ENCODE results near the gene EVC2. TPM values are rescaled to one million over a fixed set of nuclear protein-coding genes. Genes with fewer than 3 reads are reported as not detected.

Gene EVC2
- total and polyA plus RNA-seq, 2 of the 4 experiments (the other 2 are of a cell fraction): 2.7 to 5.9 TPM

DNA sequence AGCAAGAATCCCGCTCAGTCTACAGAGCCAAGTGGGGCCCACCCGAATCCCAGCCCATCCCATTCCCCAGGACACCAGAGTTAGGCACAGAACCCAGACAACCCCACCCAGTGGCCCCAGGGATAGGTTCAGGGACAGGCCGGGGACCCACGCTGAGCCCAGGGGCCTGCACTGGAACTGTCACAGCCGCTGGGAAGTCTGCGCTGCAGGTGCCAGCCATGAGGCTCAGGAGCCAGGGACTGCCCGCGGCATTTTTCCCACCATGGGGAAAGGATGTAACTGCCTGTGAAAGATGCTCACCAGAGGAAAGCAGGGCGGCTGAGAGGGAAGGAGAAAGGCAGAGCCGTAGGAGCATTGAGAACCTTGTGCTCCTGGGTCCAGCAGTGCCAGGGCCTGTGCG, 12.0 kb downstream of the EVC2 start:
- H3K4me3 ChIP-seq (ENCODE audit: insufficient read depth, low read depth, low read length): no peak overlapping the region
- H3K4me1 ChIP-seq (ENCODE audit: control insufficient read depth, insufficient read depth, low read length): no peaks in the 10 kb centered on the region
- no peaks in the 10 kb centered on the region for H3K27me3 ChIP-seq (ENCODE audit: control insufficient read depth, insufficient read depth, low read length)
- ChIA-PET POLR2A (ENCODE audit: unreplicated experiment) (no interaction called here), CTCF (no interaction called here)
- no peak overlapping the region for H2BK120ac ChIP-seq (ENCODE audit: low read depth, low read length)
- peaks cover 4% of the 10 kb centered on the region; the same call in 1 of the 2 replicates for H4K20me1 ChIP-seq (ENCODE audit: insufficient read depth, low read length)
- no peak overlapping the region for H4K8ac ChIP-seq (ENCODE audit: low read depth in 2 of 2, low read length in 2 of 2)
- no peak overlapping the region for H3K9ac ChIP-seq (ENCODE audit: low read depth, low read length)
- no TSS peak for BruUV-seq (replicated peaks)
- in situ Hi-C loops (cut with MboI; ENCODE audit: low sequenced_read_pairs) (no loop called here), intact Hi-C loops (cut with micrococcal nuclease) (no loop called here), dilution Hi-C loops (cut with HindIII; ENCODE audit: low sequenced_read_pairs, unreplicated experiment) (no loop called here)
- no peak overlapping the region for H2AK9ac ChIP-seq (replicated peaks; ENCODE audit: low read depth, low read length, poor library complexity)
- H3K79me1 ChIP-seq (ENCODE audit: low read depth in 1 of 2, low read length in 2 of 2): peaks cover 8 to 14% of the 10 kb centered on the region in 2 experiments; a peak in 3 of 4 replicates
- H2BK20ac ChIP-seq (ENCODE audit: low read depth, low read length): no peak overlapping the region
- TF ChIP-seq MXI1 (IDR thresholded peaks at IDR 0.05; ENCODE audit: borderline replicate concordance, low read depth, low read length) (no peak), POLR2A (IDR thresholded peaks at IDR 0.05; ENCODE audit: low read depth, low read length) (no peak), SMC3 (IDR thresholded peaks at IDR 0.05; ENCODE audit: low read depth, low read length) (no peak), CEBPB (IDR thresholded peaks at IDR 0.05; ENCODE audit: low read depth, low read length) (no peak), MAZ (IDR thresholded peaks at IDR 0.05; ENCODE audit: borderline replicate concordance, low read depth, low read length) (no peak), RCOR1 (IDR thresholded peaks at IDR 0.05; ENCODE audit: insufficient replicate concordance, low read length) (no peak), USF2 (IDR thresholded peaks at IDR 0.05; ENCODE audit: low read depth, low read length) (no peak), NFE2L2 (IDR thresholded peaks at IDR 0.05; ENCODE audit: low read depth, low read length) (no peak), RFX5 (IDR thresholded peaks at IDR 0.05; ENCODE audit: low read depth, low read length) (no peak), FOS (IDR thresholded peaks at IDR 0.05; ENCODE audit: low read depth, low read length) (no peak), RAD21 (IDR thresholded peaks at IDR 0.05; ENCODE audit: low read length) (no peak), BHLHE40 (IDR thresholded peaks at IDR 0.05; ENCODE audit: low read depth, low read length) (no peak), CHD1 (IDR thresholded peaks at IDR 0.05; ENCODE audit: low read depth, low read length) (no peak), MAFK (IDR thresholded peaks at IDR 0.05; ENCODE audit: low read depth, low read length) (no peak)
- TF ChIP-seq, protein P1, sequence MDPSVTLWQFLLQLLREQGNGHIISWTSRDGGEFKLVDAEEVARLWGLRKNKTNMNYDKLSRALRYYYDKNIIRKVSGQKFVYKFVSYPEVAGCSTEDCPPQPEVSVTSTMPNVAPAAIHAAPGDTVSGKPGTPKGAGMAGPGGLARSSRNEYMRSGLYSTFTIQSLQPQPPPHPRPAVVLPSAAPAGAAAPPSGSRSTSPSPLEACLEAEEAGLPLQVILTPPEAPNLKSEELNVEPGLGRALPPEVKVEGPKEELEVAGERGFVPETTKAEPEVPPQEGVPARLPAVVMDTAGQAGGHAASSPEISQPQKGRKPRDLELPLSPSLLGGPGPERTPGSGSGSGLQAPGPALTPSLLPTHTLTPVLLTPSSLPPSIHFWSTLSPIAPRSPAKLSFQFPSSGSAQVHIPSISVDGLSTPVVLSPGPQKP (IDR thresholded peaks at IDR 0.05; ENCODE audit: borderline replicate concordance, low read depth, low read length): no peak
- TF ChIP-seq, protein P2, sequence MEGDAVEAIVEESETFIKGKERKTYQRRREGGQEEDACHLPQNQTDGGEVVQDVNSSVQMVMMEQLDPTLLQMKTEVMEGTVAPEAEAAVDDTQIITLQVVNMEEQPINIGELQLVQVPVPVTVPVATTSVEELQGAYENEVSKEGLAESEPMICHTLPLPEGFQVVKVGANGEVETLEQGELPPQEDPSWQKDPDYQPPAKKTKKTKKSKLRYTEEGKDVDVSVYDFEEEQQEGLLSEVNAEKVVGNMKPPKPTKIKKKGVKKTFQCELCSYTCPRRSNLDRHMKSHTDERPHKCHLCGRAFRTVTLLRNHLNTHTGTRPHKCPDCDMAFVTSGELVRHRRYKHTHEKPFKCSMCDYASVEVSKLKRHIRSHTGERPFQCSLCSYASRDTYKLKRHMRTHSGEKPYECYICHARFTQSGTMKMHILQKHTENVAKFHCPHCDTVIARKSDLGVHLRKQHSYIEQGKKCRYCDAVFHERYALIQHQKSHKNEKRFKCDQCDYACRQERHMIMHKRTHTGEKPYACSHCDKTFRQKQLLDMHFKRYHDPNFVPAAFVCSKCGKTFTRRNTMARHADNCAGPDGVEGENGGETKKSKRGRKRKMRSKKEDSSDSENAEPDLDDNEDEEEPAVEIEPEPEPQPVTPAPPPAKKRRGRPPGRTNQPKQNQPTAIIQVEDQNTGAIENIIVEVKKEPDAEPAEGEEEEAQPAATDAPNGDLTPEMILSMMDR (conservative IDR thresholded peaks at IDR 0.05; ENCODE audit: low read depth, low read length): no peak
- ATAC-seq (ENCODE audit: low read depth) (no peak), DNase-seq (no peak)
- H2BK15ac ChIP-seq (ENCODE audit: low read depth, low read length): no peak overlapping the region
- H2AFZ ChIP-seq (replicated peaks; ENCODE audit: low read length, poor library complexity): no peak overlapping the region
- no peaks in the 10 kb centered on the region for H3K9me3 ChIP-seq (ENCODE audit: control insufficient read depth, insufficient read depth, low read length)
- no peak overlapping the region for H3K4ac ChIP-seq (ENCODE audit: low read depth, low read length)
- no peak overlapping the region for H3K23ac ChIP-seq (ENCODE audit: low read depth, low read length)
- H3K18ac ChIP-seq (ENCODE audit: low read depth, low read length): no peak overlapping the region
- 100% methylated on average over 4 of the region's 11 CpGs; no CpG with 5 or more reads in 1 of the 2 experiments for WGBS, 2 experiments (ENCODE audit: extremely low coverage in 2 of 2, insufficient read length in 1 of 2)
- no peak overlapping the region for H4K91ac ChIP-seq (ENCODE audit: insufficient read depth, low read depth, low read length)
- no peak overlapping the region for H3K14ac ChIP-seq (replicated peaks; ENCODE audit: low read depth, low read length)
- H2AK5ac ChIP-seq (ENCODE audit: low read depth, low read length): no peak overlapping the region
- H2BK5ac ChIP-seq (ENCODE audit: low read depth, low read length, poor library complexity, severe bottlenecking): no peak overlapping the region
- H3K27ac ChIP-seq (ENCODE audit: insufficient read depth, low read length): no peak overlapping the region
- no peak overlapping the region for H4K5ac ChIP-seq (ENCODE audit: low read depth, low read length)
- H3K4me2 ChIP-seq (ENCODE audit: low read depth, low read length): no peak overlapping the region
- H3K9me1 ChIP-seq (ENCODE audit: insufficient read depth, low read length): peaks cover 8% of the 10 kb centered on the region
- peaks cover 44% of the 10 kb centered on the region for H3K36me3 ChIP-seq (ENCODE audit: control insufficient read depth, insufficient read depth, low read length)
- no peak overlapping the region for H3K56ac ChIP-seq (ENCODE audit: extremely low read depth, insufficient read depth, low read length)

All from IMR-90 (cell line).